Right lobe of liver (tissue), 6 donors: ENCODE measurements around the gene GABRR2. TPM values are rescaled to one million over a fixed set of nuclear protein-coding genes. Genes with fewer than 3 reads are reported as not detected.

Experiments
- ATAC-seq, 4 donors: fragments of 200-7000 bp; cut with Tn5 transposase; one replicate each; pipeline ENCODE4 v1.9.1; 2020; ENCODE audit warnings: mild to moderate bottlenecking in 4 of 4, moderate library complexity in 4 of 4
- DNase-seq, 3 donors: peaks; one replicate each; pipeline ENCODE4 v3.0.0-alpha.2; 2020
- H3K27ac ChIP-seq, 3 donors: fragments of 200-600 bp; one replicate each; pipeline ENCODE4 v1.8.0; 2022
- H3K27me3 ChIP-seq, 2 donors: fragments of 200-600 bp; one replicate each; pipeline ENCODE4 v1.8.0; 2022
- H3K36me3 ChIP-seq, 4 donors: fragments of 200-600 bp; sonication (generic) in 1 of 4; one replicate each; pipeline versions ENCODE4 v1.5.1 to v1.8.0; 2017 to 2022; ENCODE audit warnings: control low read depth in 1 of 4
- H3K4me1 ChIP-seq, 4 donors: fragments of 200-600 bp; sonication (generic) in 1 of 4; one replicate each; pipeline versions ENCODE4 v1.5.1 to v1.8.0; 2017 to 2022; ENCODE audit warnings: control low read depth in 1 of 4
- H3K4me3 ChIP-seq, 3 donors: fragments of 200-600 bp; one replicate each; pipeline ENCODE4 v1.8.0; 2022
- H3K9me3 ChIP-seq, 4 donors: fragments of 200-600 bp; sonication (generic) in 1 of 4; one replicate each; pipeline versions ENCODE4 v1.5.1 to v1.8.0; 2017 to 2022; ENCODE audit warnings: control low read depth in 1 of 4
- POLR2A ChIP-seq: fragments of 450-650 bp; IDR thresholded peaks from one replicate; pipeline ENCODE4 v1.6.1; 2017; ENCODE audit warnings: antibody characterized with exemption, mild to moderate bottlenecking
- WGBS: methylation state at CpG from one replicate; pipeline ENCODE4 v1.1.6; 2018; ENCODE audit warnings: low coverage, low lambda C conversion rate; ENCODE audit not compliant: insufficient coverage; ENCODE audit errors: missing lambda C conversion rate; 5-methylcytosine and 5-hydroxymethylcytosine counted together
- intact Hi-C, 2 donors: fragments of 100-400 bp; cut with DNase I; formaldehyde crosslinking; loops; one replicate each; pipeline versions ENCODE4 v1.11.2 to v1.14.1; 2022
- total RNA-seq, 6 experiments: library from RNA; depleted of rRNA in 2 of 6; stranded (reverse); fragments of >200 nt in 2 of 6; fragmentation: NEBNext Ultra II Directional in 3 of 6; extraction: Animal tissue kit (Norgen Biotek cat#: 25700) in 3 of 6; gene quantifications; one replicate each; pipeline versions ENCODE4 v1.1.0 to v1.2.4, GENCODE V29; 2016 to 2023
- TF ChIP-seq, protein P1 (sequence below), 4 donors: fragments of 200-600 bp in 3 of 4; fragments of 450-650 bp in 1 of 4; IDR thresholded peaks; one replicate each; pipeline versions ENCODE4 v1.5.1 to v1.8.0; 2016 to 2022; ENCODE audit warnings: antibody characterized with exemption in 4 of 4, mild to moderate bottlenecking in 2 of 4
- donor health status: DM: no; HTN: yes; CAD: no.
- donor health status: DM: no; HTN: no; CAD: no.
- donor health status: DM: no; HTN: no; CAD: no.
- donor health status: DM: no; HTN: yes; CAD: no.
- donor health status: DM: no; HTN: yes; CAD: no.

The GABRR2 gene
- total RNA-seq, 6 experiments from 2014 or later: 0.20 to 1.2 (median 0.56) TPM

GRCh38 chr6:89257346-89257745 is 57.8 kb downstream of the GABRR2 start:
- 80% methylated on average over 1 of the region's 6 CpGs for WGBS
- Histone ChIP-seq H3K36me3 (no peaks in the 10 kb centered on the region), H3K27ac (no peak overlapping the region), H3K4me3 (no peak overlapping the region), H3K9me3 (no peaks in the 10 kb centered on the region), H3K4me1 (no peaks in the 10 kb centered on the region), H3K27me3 (no peaks in the 10 kb centered on the region)
- intact Hi-C loops: no loop called here
- ATAC-seq: no peak
- TF ChIP-seq, protein P1, sequence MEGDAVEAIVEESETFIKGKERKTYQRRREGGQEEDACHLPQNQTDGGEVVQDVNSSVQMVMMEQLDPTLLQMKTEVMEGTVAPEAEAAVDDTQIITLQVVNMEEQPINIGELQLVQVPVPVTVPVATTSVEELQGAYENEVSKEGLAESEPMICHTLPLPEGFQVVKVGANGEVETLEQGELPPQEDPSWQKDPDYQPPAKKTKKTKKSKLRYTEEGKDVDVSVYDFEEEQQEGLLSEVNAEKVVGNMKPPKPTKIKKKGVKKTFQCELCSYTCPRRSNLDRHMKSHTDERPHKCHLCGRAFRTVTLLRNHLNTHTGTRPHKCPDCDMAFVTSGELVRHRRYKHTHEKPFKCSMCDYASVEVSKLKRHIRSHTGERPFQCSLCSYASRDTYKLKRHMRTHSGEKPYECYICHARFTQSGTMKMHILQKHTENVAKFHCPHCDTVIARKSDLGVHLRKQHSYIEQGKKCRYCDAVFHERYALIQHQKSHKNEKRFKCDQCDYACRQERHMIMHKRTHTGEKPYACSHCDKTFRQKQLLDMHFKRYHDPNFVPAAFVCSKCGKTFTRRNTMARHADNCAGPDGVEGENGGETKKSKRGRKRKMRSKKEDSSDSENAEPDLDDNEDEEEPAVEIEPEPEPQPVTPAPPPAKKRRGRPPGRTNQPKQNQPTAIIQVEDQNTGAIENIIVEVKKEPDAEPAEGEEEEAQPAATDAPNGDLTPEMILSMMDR (IDR thresholded peaks at IDR 0.05): no peak
- TF ChIP-seq POLR2A: no peak
- no peak for DNase-seq

DNA sequence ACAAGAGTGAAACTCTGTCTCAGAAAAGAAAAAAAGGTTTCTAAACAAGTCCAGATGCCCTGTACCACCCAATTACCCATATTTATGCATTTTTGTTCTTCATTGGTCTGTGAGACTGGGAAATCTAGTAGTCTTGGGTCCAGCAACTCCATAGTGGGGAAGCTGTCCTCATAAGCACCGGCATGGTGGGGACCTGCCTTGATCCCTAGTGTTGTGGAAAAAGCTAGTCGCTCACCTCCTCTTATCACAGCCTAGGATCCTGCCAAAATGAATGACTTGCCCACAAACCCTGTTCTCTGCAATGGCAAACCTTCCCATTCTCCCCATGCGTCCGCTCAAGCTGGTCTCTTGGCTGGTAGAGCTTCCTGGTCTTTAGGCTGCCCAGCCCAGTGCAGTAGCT is 59.7 kb downstream of the GABRR2 start:
- ATAC-seq (no peak), DNase-seq (no peak)
- Histone ChIP-seq H3K27ac (no peak overlapping the region), H3K4me1 (no peaks in the 10 kb centered on the region), H3K36me3 (no peaks in the 10 kb centered on the region), H3K4me3 (no peak overlapping the region), H3K27me3 (no peaks in the 10 kb centered on the region), H3K9me3 (no peaks in the 10 kb centered on the region)
- no peak for TF ChIP-seq POLR2A
- TF ChIP-seq, protein P1 (IDR thresholded peaks at IDR 0.05): no peak
- intact Hi-C loops: no loop called here
- no CpG with 5 or more reads among the region's 4 CpGs for WGBS

DNA sequence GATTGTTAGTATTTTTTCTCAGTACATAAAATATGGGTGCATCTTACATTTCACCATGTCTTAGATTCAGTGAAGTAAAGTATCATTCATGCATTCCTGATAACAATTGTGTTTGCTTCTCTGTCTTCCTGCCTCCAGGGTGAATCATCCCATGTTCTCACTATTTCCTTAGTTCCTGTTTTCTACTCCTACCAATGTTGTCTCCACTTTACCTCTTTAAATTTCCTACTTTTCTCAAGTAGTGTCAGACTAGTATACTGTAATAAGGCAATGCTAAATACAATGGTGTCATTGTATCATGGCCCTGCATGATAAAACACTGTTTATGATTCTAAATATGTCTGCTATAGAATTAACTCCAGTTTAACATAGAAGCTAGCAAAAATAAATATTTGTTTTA is 60.5 kb downstream of the GABRR2 start:
- no peak for DNase-seq
- Histone ChIP-seq H3K4me1 (no peaks in the 10 kb centered on the region), H3K4me3 (no peak overlapping the region), H3K27ac (no peak overlapping the region), H3K9me3 (no peaks in the 10 kb centered on the region), H3K36me3 (no peaks in the 10 kb centered on the region), H3K27me3 (no peaks in the 10 kb centered on the region)
- no peak for TF ChIP-seq POLR2A
- TF ChIP-seq, protein P1 (IDR thresholded peaks at IDR 0.05): no peak
- ATAC-seq: no peak
- intact Hi-C loops: no loop called here

- H3K9me3 ChIP-seq: no peaks in the 10 kb centered on the region
- ATAC-seq (no peak), DNase-seq (no peak)
- H3K36me3 ChIP-seq: no peaks in the 10 kb centered on the region
- H3K27me3 ChIP-seq: no peaks in the 10 kb centered on the region
- H3K4me1 ChIP-seq: no peaks in the 10 kb centered on the region
- H3K4me3 ChIP-seq: no peak overlapping the region
- intact Hi-C loops: no loop called here
- no peak overlapping the region for H3K27ac ChIP-seq
- TF ChIP-seq POLR2A: no peak
- TF ChIP-seq, protein P1 (IDR thresholded peaks at IDR 0.05): no peak
- WGBS: 66% methylated on average over 2 of the region's 2 CpGs
Observed at GRCh38 chr6:89252907-89253306, 62.2 kb downstream of the GABRR2 start.

DNA sequence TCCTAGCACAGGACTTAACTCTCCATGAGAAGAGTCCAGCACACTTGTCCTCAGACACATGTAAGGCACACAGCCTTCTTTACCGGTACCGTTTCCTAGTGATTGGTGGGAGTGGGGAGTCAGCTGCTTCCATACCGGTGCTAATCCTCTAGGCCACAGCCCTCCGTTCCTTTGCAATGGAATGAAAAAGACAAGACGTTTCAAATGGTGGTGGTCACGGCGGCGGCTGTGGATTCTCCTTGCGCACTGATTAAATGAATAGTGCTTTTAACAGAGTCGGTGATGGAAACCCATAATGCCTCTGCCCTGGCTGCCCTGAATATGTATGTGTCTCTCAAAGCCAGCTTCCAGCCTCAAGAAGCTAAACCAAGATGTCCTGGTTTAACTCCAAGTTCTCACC is 63.1 kb downstream of the GABRR2 start:
- Histone ChIP-seq H3K36me3 (no peaks in the 10 kb centered on the region), H3K9me3 (no peaks in the 10 kb centered on the region), H3K4me3 (no peak overlapping the region), H3K4me1 (no peaks in the 10 kb centered on the region), H3K27ac (no peak overlapping the region), H3K27me3 (no peaks in the 10 kb centered on the region)
- ATAC-seq: no peak
- intact Hi-C loops: no loop called here
- WGBS: 97% methylated on average over 6 of the region's 10 CpGs
- no peak for DNase-seq
- TF ChIP-seq, protein P1 (IDR thresholded peaks at IDR 0.05): no peak
- TF ChIP-seq POLR2A: no peak
